PC-3 (cell line): ENCODE data around the gene ALDOC.

Source experiments
- CTCF ChIP-seq: fragments of 300-600 bp; sonication (generic); conservative IDR thresholded peaks from 2 replicates; pipeline ENCODE4 v1.5.1; 2017; ENCODE audit warnings: antibody characterized with exemption, low read depth, mild to moderate bottlenecking, low read length
- EZH2phosphoT487 ChIP-seq: fragments of 300-600 bp; sonication (generic); IDR thresholded peaks from 2 replicates; pipeline ENCODE4 v1.6.1; 2018; ENCODE audit warnings: mild to moderate bottlenecking, antibody characterized with exemption, low read length, borderline replicate concordance

- TF ChIP-seq EZH2phosphoT487 (no peak), CTCF (no peak)
These were observed 46.4 kb downstream of the ALDOC start for GRCh38 chr17:28530250-28530649.
